ENCODE measurements around the gene SLC39A11.

SLC39A11 gene

DNA sequence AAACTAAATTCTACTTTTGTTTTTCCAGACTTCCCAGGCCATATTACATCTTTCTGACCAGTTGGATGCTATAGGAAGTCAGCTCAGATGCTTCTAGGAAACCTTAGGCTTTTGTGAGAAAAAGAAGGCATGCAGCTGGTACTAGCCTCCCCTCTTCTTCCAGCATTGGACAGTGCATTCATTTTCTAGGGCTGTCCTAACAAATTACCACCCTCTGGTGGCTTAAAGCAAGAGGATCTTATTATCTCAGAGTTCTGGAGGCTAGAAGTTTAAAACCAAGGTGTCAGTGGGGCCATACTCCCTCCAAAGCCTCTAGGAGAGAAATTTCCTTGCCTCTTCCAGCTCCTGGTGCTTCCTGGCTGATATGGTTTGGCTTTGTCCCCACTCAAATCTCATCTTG lies 467.8 kb downstream of the SLC39A11 start:
- peak; percentile 20 for TF ChIP-seq CTCF (conservative IDR thresholded peaks at IDR 0.05; ENCODE audit: low read depth, low read length)
- DNase-seq (ENCODE audit: low read depth) = peak; percentile 19
- no peak overlapping the region for H3K4me3 ChIP-seq (ENCODE audit: low read depth, low read length)

GRCh38 chr17:72624226-72624625 lies 468.3 kb downstream of the SLC39A11 start:
- TF ChIP-seq CTCF (conservative IDR thresholded peaks at IDR 0.05; ENCODE audit: low read depth, low read length) = no peak

DNA sequence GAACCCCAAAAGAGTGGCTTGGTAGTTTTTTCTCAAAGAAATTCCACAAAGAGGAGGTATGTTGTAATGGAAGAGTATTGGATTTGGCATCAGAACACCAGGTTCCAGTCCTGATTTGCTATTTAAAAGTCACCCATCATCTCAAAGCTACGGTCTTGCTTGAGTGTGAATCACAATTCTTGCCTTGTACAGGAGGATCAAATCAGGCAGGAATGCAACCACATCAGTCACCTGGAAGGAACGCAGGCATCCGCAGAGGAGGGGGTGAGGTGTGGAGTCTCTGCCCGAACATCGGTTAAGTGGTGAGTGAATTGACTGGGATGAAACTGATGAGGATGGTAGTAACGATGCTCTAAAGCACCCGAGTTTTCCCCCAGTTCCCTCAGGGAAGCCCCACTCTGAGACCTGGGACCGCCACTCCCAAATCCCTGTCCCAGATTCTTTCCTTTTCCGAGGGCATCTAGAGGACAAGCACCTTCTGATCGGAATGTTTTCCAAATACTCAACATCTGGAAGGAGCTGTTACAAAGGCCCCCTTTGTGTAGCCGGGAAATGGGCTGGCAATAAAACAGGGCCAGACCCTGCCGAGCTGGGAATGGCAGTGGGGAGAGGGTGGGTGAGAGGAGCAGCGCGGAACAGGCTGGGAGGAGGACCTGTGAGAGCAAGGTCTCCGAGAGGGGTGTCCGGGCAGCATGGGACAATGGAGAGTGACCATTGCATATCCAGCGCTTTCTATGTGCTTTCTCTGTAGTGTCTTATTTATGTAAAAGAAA lies 469.6 kb downstream of the SLC39A11 start:
- TF ChIP-seq CTCF (conservative IDR thresholded peaks at IDR 0.05; ENCODE audit: low read depth, low read length) = no peak
- H3K4me3 ChIP-seq (ENCODE audit: low read depth, low read length) = no peak overlapping the region
- DNase-seq (ENCODE audit: low read depth) = no peak

More at GRCh38 chr17:72624226-72624625, 468.3 kb downstream of the SLC39A11 start:
- H3K4me3 ChIP-seq (ENCODE audit: low read depth, low read length) = no peak overlapping the region
- DNase-seq (ENCODE audit: low read depth) = no peak

GRCh38 chr17:72619976-72620650 lies 472.4 kb downstream of the SLC39A11 start:
- H3K4me3 ChIP-seq (ENCODE audit: low read depth, low read length) = no peak overlapping the region
- no peak for DNase-seq (ENCODE audit: low read depth)
- no peak for TF ChIP-seq CTCF (conservative IDR thresholded peaks at IDR 0.05; ENCODE audit: low read depth, low read length)

- no peak for TF ChIP-seq CTCF (conservative IDR thresholded peaks at IDR 0.05; ENCODE audit: low read depth, low read length)
- no peak overlapping the region for H3K4me3 ChIP-seq (ENCODE audit: low read depth, low read length)
- DNase-seq (ENCODE audit: low read depth) = no peak
Observed at GRCh38 chr17:72618001-72618509, 474.4 kb downstream of the SLC39A11 start.

DNA sequence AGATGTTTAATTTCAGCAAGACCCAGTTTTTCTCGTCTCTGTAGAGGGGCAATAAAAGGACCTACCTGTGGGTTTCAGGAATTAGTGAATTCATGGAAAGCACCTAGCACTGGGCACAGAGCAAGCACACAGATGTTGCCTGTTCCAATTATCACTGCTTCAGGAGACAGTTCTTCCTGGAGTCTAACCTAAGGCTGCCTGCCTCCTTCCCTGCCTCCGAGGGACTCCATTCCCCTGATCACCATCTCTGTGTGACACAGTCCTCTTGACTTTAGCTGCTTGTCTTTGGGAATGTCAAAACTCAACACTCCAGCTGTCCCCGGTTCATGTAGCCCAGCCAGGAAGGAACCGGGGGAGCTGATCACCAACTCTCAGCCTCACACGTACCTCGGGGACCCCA lies 474.9 kb downstream of the SLC39A11 start:
- H3K4me3 ChIP-seq (ENCODE audit: low read depth, low read length) = no peak overlapping the region
- no peak for TF ChIP-seq CTCF (conservative IDR thresholded peaks at IDR 0.05; ENCODE audit: low read depth, low read length)
- no peak for DNase-seq (ENCODE audit: low read depth)
